GM12873 (cell line): Measurements from ENCODE around the gene GSC2.

Source experiments
- TF ChIP-seq, protein P1 (sequence below): IDR thresholded peaks from 2 replicates; pipeline ENCODE4 v1.5.1; 2012; ENCODE audit warnings: low read depth, mild to moderate bottlenecking, moderate library complexity, low read length, control low read depth; ENCODE audit not compliant: insufficient read depth; ENCODE audit errors: missing control alignments

The GSC2 gene

GRCh38 chr22:19176732-19177131 lies 26.6 kb upstream of the GSC2 start:
- TF ChIP-seq, protein P1, sequence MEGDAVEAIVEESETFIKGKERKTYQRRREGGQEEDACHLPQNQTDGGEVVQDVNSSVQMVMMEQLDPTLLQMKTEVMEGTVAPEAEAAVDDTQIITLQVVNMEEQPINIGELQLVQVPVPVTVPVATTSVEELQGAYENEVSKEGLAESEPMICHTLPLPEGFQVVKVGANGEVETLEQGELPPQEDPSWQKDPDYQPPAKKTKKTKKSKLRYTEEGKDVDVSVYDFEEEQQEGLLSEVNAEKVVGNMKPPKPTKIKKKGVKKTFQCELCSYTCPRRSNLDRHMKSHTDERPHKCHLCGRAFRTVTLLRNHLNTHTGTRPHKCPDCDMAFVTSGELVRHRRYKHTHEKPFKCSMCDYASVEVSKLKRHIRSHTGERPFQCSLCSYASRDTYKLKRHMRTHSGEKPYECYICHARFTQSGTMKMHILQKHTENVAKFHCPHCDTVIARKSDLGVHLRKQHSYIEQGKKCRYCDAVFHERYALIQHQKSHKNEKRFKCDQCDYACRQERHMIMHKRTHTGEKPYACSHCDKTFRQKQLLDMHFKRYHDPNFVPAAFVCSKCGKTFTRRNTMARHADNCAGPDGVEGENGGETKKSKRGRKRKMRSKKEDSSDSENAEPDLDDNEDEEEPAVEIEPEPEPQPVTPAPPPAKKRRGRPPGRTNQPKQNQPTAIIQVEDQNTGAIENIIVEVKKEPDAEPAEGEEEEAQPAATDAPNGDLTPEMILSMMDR, result no peak

DNA sequence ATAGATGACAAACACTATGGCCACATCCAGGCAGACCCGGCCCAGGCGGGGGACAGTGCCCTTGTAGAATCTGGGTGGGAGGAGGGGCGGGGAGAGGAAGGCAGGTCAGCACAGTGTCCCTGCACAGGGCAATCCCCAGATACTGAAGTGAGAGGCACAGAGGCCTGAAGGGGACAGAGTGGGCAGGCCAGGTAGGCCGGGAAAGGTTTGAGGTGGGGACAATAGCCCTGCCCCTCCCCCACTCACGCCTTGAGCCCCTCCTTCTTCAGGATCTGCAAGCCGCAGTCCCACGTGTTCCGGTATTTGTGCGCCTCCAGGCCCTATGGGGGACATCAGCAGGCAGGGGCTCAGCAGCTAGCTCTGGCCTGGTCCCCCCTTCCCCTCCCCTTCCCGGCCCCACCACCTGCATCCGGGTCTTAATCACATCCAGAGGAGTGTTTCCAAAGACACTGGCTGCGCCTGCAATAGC lies 26.1 kb upstream of the GSC2 start:
- TF ChIP-seq, protein P1, result no peak

- TF ChIP-seq, protein P1, result no peak
Observed at GRCh38 chr22:19175602-19176174, 25.6 kb upstream of the GSC2 start.

- TF ChIP-seq, protein P1, result no peak
Observed at GRCh38 chr22:19175026-19175601, 25.0 kb upstream of the GSC2 start.

GRCh38 chr22:19174106-19175025 lies 24.3 kb upstream of the GSC2 start:
- TF ChIP-seq, protein P1, result no peak

- TF ChIP-seq, protein P1, result no peak
Observed at GRCh38 chr22:19173047-19174035, 23.2 kb upstream of the GSC2 start.
